GM12891 (cell line): ENCODE measurements around the gene ANKMY1.

Experiments
- DNase-seq: peaks from one replicate; pipeline ENCODE4 v3.0.0; 2011; ENCODE audit warnings: low spot score; ENCODE audit not compliant: insufficient read length
- FAIRE-seq: peaks from 2 replicates; lab custom pipeline; 2011; peaks lifted over from hg19 to GRCh38; lab: Jason Lieb, UNC
- PAX5 ChIP-seq: IDR thresholded peaks from 2 replicates; pipeline ENCODE4 v1.6.1; 2011; ENCODE audit warnings: low read length, moderate library complexity, mild to moderate bottlenecking; ENCODE audit not compliant: insufficient read depth, severe bottlenecking
- POLR2A ChIP-seq: IDR thresholded peaks from 2 replicates; pipeline ENCODE4 v1.6.1; 2011; ENCODE audit warnings: low read depth, low read length, control low read depth
- POLR2AphosphoS5 ChIP-seq: IDR thresholded peaks from 2 replicates; pipeline ENCODE4 v1.6.1; 2011; ENCODE audit warnings: low read depth, low read length, control low read depth
- POU2F2 ChIP-seq: IDR thresholded peaks from 2 replicates; pipeline ENCODE4 v1.6.1; 2011; ENCODE audit warnings: low read depth, mild to moderate bottlenecking, control low read depth, low read length, moderate library complexity
- SPI1 ChIP-seq: IDR thresholded peaks from 2 replicates; pipeline ENCODE4 v1.6.1; 2011; ENCODE audit warnings: low read depth, low read length, control low read depth
- TAF1 ChIP-seq: IDR thresholded peaks from 2 replicates; pipeline ENCODE4 v1.6.1; 2011; ENCODE audit warnings: low read depth, low read length, control low read depth

ANKMY1 gene

DNA sequence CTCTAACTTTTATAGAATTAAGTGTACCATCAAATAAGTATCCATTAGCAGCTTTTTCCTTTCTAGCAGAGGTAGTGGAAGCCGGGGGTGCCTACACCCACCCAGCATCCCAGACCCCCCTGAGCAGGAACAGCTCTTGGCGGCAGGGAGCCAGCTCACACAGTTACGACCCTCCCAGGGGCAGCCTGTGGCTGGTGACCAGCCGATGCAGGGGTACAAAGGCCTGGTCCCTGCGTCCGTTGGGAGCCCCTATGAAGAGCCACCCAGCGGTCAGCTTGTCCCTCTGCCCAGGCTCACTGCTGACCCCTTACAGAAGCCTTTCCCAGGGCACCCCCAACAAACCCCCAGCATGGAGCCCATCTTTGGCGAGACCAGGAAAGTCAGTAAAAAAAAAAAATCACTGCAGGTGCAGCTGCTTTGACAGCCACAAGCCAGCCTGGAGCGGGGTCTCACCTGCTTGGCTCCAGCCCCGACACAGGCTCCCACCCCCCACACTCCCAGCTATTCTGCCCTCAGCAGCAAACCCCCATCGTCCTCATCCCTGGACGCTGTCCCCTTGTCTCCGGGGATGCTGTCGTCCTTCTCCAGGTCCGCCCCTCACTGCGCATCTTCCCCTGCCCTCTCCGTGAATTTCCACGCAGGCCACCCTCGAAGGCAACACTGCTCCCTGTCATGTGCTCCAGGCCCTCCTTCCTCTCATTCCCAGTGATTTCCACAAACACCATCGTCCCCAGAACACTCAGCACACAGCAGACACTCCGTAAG is 79.3 kb downstream of the ANKMY1 start:
- no peak for TF ChIP-seq PAX5
- TF ChIP-seq POU2F2, result no peak
- no peak for TF ChIP-seq SPI1
- DNase-seq (no peak), FAIRE-seq (no peak)

DNA sequence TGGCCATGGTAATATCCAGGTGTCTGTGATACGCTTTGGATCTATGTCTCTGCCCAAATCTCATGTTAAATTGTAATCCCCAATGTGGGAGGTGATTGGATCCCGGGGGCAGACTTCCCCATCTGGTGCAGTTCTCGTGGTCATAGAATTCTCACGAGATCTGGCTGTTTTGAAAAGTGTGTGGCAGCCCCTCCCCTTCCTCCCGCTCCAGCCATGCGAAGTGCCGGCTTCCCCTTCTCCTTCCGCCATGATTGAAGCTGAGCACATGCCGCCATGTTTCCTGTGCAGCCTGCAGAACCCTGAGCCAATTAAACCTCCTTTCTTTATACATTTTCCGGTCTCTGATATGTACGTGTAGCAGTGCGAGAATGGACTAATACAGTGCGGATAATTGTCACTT is 79.9 kb downstream of the ANKMY1 start:
- FAIRE-seq (no peak), DNase-seq (no peak)
- TF ChIP-seq POLR2AphosphoS5 (no peak), POU2F2 (no peak), SPI1 (no peak), TAF1 (no peak), POLR2A (no peak), PAX5 (no peak)

DNA sequence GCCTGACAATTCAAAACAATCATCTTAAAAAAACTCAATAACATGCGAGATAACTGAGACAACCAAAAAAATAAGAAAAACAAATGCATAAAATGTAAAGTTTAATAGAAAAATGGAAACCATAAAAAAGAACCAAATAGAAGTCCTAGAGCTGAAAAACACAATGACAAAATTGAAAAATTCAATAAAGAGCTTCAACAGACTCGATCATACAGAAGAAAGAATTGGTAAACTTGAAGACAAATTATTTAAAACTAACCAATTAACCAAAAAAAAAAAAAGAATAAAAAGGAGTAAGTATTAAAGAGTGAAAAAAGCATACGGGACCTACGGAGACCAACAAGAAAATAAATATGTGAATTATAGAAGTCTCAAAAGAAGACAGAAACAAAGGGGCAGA is 84.6 kb downstream of the ANKMY1 start:
- DNase-seq (no peak), FAIRE-seq (no peak)
- TF ChIP-seq POLR2AphosphoS5 (no peak), POU2F2 (no peak), SPI1 (no peak), POLR2A (no peak), TAF1 (no peak), PAX5 (no peak)

DNA sequence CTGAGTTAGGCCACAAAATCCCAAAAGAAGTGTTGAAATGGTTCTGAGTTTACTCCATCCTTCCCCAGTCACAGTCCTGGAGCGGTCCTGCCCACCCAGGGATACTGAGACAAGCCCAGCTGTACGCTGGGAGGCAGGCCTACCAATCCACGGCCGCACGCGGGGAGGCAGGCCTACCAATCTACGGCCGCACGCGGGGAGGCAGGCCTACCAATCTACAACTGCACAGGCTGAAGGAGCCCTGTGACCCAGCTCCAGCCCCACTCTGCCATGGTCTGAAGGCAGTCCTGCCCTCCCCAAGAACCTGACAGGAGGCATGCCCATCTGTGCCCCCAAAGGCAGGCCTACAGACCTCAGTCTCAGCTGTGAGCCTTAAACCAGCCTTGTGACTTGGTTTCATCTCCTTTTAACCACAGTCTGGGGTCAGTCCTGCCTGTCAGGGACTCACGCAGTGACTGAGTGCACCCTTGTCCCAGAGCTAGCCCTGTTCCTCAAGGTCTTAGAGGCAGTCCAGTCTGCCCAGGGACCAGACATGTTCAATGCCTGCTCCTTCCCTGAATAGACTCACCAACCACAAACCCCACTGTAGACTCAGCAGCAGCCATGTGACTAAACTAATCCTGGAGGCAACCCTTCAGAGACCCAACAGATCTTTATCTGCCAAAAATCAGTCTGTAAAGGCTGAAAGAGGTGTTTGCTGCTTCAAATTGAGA is 85.6 kb downstream of the ANKMY1 start:
- DNase-seq (no peak), FAIRE-seq (no peak)
- TF ChIP-seq TAF1 (no peak), POU2F2 (no peak), POLR2AphosphoS5 (no peak), SPI1 (no peak), POLR2A (no peak), PAX5 (no peak)

DNA sequence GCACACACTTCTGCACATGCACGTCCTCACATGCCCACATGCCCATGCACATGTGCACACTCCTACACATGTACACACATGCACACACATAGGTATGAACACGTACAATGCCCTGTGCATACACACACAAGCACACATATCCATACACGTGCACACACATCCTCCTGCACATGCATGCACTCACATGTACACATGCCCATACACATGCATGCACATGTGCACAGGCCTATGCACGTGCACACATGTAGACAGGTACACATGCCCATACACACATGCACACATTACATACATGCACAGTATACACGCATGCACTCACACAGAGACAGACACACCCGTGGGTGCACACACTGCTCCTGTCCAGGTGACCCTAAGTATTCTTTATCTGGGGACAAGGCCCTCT is 88.0 kb downstream of the ANKMY1 start:
- FAIRE-seq, result peak; percentile 82
- DNase-seq, result no peak
- no peak for TF ChIP-seq SPI1
- TF ChIP-seq POLR2AphosphoS5, result no peak
- TF ChIP-seq POU2F2, result no peak
- no peak for TF ChIP-seq POLR2A
- no peak for TF ChIP-seq PAX5
- no peak for TF ChIP-seq TAF1

DNA sequence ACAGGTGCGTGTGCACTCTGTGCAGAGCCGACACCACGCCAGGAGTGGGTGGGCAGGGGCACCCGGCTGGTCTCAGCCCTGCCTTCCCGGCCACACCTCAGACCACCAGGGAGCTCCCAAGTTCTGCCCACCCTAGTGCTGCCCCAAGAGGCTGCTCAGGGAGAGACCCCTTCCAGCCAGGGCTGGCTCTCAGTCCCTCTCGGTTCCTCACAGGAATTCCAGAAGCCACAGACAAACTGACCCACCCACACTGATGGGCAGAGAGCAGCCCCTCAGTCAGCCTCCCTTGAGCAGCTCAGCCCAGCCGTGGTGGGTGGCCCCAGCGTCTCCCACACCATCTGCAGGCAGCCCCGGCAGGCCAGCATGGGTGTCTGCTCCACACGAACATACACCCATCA is 88.5 kb downstream of the ANKMY1 start:
- FAIRE-seq (no peak), DNase-seq (no peak)
- TF ChIP-seq TAF1 (no peak), POU2F2 (no peak), POLR2AphosphoS5 (no peak), POLR2A (no peak), PAX5 (no peak), SPI1 (no peak)

DNA sequence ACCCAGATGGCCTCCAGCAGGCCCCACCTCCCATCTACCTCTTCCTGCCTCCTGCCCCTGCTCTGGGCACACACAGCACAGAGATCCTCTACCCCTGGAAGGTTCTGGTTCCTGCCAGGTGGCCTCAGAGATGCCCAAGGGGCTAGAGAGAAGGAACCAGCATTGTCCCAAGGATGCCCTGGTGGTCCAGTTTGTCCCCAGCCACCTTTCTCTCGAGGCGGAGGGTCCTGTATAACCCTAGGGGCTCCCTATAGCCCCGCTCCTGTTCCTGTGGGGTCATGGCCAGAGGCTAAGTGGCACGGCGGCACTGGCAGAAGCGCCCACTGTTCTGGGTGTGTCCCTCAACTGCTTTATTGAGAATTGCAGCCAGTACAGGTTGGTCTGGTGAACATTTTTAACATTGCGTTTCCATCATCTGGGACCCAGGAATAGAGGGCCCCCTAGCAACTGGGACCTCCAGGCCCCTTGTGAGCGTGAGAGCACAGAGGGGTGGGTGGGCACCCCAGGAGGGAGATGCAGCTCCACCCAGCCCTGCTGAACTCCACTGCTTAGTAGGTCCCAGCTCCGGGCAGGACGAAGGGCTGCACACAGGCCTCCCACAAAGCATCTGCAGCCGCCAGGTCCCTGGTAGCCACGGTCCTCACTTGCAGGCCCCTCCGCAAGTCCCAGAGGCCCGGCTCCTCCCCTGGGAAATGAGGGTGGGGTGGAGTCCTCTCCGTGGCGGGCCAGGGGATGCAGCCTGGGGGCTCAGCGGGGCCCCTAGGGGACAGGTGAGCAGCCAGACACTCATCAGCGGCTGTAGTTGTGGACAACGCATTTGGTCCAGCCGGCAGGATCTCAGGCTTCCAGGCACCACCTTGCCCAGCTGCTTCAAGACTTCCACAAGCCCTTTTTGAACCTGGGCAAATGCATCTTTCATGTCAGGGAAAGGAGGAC is 89.2 kb downstream of the ANKMY1 start:
- DNase-seq (no peak), FAIRE-seq (no peak)
- no peak for TF ChIP-seq TAF1
- TF ChIP-seq POLR2AphosphoS5, result no peak
- no peak for TF ChIP-seq POU2F2
- TF ChIP-seq POLR2A, result no peak

DNA sequence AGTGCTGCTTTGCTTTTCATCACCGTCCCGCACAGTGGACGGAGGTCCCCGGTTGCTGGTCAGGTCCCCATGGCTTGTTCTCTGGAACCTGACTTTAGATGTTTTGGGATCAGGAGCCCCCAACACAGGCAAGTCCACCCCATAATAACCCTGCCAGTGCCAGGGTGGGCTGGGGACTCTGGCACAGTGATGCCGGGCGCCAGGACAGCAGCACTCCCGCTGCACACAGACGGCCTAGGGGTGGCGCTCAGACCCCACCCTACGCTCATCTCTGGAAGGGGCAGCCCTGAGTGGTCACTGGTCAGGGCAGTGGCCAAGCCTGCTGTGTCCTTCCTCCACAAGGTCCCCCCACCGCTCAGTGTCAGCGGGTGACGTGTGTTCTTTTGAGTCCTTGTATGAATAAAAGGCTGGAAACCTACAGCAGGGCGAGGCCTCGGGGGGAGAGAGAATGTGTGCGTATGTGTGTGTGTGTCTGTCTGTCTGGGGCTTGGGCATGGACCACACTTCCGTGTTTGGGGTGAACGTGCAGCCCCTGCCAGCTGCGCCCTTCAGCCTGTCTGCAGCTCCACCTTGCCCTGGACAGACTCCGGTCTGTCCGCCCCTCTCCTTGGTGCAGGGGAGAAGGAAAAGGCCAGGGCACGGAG is 90.0 kb downstream of the ANKMY1 start:
- no peak for FAIRE-seq
- no peak for TF ChIP-seq POLR2A
- DNase-seq, result peak; percentile 32

DNA sequence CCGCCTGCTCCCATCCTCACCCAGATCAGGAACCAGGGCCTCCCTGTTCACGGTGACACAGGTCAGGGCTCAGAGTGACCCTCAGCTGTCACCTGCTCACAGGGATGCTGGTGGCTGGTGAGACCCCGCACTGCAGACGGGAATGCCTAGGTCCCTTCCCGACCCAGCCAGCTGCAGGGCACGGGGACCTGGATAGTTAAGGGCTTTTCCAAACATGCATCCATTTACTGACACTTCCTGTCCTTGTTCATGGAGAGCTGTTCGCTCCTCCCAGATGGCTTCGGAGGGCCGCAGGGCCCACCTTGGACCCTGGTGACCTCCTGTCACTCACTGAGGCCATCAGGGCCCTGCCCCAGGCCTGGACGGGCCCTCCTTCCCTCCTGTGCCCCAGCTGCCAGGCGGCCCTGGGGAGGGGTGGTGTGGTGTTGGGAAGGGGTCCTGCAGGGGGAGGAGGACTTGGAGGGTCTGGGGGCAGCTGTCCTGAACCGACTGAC is 90.6 kb downstream of the ANKMY1 start:
- TF ChIP-seq POU2F2 (no peak), PAX5 (no peak), SPI1 (no peak), TAF1 (no peak), POLR2AphosphoS5 (no peak), POLR2A (no peak)
- no peak for DNase-seq

DNA sequence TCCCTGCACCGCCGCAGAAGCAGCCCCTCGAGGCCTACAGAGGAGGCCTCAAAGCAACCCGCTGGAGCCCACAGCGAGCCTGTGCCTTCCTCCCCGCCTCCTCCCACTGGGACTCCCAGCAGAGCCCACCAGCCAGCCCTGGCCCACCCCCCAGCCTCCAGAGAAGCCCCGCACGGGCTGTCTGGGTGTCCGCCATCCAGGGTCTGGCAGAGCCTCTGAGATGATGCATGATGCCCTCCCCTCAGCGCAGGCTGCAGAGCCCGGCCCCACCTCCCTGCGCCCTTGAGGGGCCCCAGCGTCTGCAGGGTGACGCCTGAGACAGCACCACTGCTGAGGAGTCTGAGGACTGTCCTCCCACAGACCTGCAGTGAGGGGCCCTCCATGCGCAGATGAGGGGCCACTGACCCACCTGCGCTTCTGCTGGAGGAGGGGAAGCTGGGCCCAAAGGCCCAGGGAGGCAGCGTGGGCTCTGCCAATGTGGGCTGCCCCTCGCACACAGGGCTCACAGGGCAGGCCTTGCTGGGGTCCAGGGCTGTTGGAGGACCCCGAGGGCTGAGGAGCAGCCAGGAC is 91.1 kb downstream of the ANKMY1 start:
- TF ChIP-seq POLR2A (no peak), POU2F2 (no peak), POLR2AphosphoS5 (no peak), SPI1 (no peak), PAX5 (no peak), TAF1 (no peak)
- DNase-seq (peak; percentile 10), FAIRE-seq (no peak)

More for the DNA sequence above, 90.6 kb downstream of the ANKMY1 start:
- no peak for FAIRE-seq
